GM11168 (cell line): ENCODE results near the gene CHD1.

ENCODE experiments used
- in situ Hi-C: fragments of 300-500 bp; cut with MboI; formaldehyde crosslinking; loops from one replicate; pipeline ENCODE4 v1.12.0; 2022; ENCODE audit warnings: low sequenced_read_pairs; ENCODE audit not compliant: unreplicated experiment

CHD1 gene

GRCh38 chr5:98905857-98906688, 22.7 kb downstream of the CHD1 start:
- in situ Hi-C loops = loop anchor here (5.0 kb wide), 1 partner anchor 126 kb away; no protein-coding TSS in a partner anchor

GRCh38 chr5:98904780-98905179, 24.0 kb downstream of the CHD1 start:
- in situ Hi-C loops = loop anchor here (5.0 kb wide), 1 partner anchor 128 kb away; no protein-coding TSS in a partner anchor

GRCh38 chr5:98902733-98903132, 26.1 kb downstream of the CHD1 start:
- in situ Hi-C loops = no loop called here

- in situ Hi-C loops = no loop called here
These were observed 29.4 kb downstream of the CHD1 start for GRCh38 chr5:98899456-98899855.

- in situ Hi-C loops = no loop called here
These were observed 30.1 kb downstream of the CHD1 start for GRCh38 chr5:98898743-98899142.

- in situ Hi-C loops = no loop called here
These were observed 37.2 kb downstream of the CHD1 start for GRCh38 chr5:98891591-98891990.

- in situ Hi-C loops = no loop called here
These were observed 48.2 kb downstream of the CHD1 start for GRCh38 chr5:98880598-98880997.

- in situ Hi-C loops = no loop called here
These were observed 48.7 kb downstream of the CHD1 start for GRCh38 chr5:98880151-98880550.

GRCh38 chr5:98877600-98877999, 51.2 kb downstream of the CHD1 start:
- in situ Hi-C loops = no loop called here

- in situ Hi-C loops = no loop called here
These were observed 56.1 kb downstream of the CHD1 start for GRCh38 chr5:98872674-98873073.

- in situ Hi-C loops = no loop called here
These were observed 63.1 kb downstream of the CHD1 start for GRCh38 chr5:98865690-98866089.

- in situ Hi-C loops = no loop called here
These were observed 81.8 kb downstream of the CHD1 start for GRCh38 chr5:98847054-98847453.

GRCh38 chr5:98846520-98846919, 82.3 kb downstream of the CHD1 start:
- in situ Hi-C loops = no loop called here

- in situ Hi-C loops = no loop called here
These were observed 82.9 kb downstream of the CHD1 start for GRCh38 chr5:98845878-98846277.

GRCh38 chr5:98844865-98845264, 83.9 kb downstream of the CHD1 start:
- in situ Hi-C loops = no loop called here

- in situ Hi-C loops = no loop called here
These were observed 85.3 kb downstream of the CHD1 start for GRCh38 chr5:98843481-98843880.

GRCh38 chr5:98840946-98841345, 87.9 kb downstream of the CHD1 start:
- in situ Hi-C loops = no loop called here

- in situ Hi-C loops = no loop called here
These were observed 89.1 kb downstream of the CHD1 start for GRCh38 chr5:98839469-98840383.

- in situ Hi-C loops = no loop called here
These were observed 92.6 kb downstream of the CHD1 start for GRCh38 chr5:98836175-98836574.

GRCh38 chr5:98827588-98828284, 101.1 kb downstream of the CHD1 start:
- in situ Hi-C loops = no loop called here
